HG03196 (cell line): ENCODE data around the gene BCORL1.
A peak's percentile ranks its signal among the peaks of the same experiment; 100 is the strongest.

Experiments
- ATAC-seq: cut with Tn5 transposase; IDR thresholded peaks from one replicate; pipeline ENCODE4 v1.9.1; 2021; ENCODE audit not compliant: unreplicated experiment

BCORL1 gene

DNA sequence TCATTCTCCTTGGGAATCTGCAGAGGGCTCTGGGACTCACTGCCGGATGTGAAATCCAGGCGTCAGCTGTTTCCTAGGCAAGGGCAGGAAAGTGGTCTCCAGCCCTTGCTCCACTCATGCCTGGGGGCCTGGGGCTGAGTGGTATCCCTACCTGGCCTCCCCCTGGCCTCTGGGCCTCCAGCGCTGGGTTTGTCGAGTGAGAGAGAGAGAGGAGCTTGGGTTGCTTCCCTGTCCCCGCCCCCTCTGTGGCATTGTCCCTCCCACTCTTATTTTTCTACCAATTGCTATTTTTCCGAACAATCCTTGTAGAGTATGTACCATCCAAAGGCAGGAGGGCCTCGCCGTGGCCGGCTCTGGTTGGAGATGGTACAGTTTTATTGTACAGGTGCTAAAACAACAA lies 74.8 kb downstream of the BCORL1 start:
- ATAC-seq = no peak

DNA sequence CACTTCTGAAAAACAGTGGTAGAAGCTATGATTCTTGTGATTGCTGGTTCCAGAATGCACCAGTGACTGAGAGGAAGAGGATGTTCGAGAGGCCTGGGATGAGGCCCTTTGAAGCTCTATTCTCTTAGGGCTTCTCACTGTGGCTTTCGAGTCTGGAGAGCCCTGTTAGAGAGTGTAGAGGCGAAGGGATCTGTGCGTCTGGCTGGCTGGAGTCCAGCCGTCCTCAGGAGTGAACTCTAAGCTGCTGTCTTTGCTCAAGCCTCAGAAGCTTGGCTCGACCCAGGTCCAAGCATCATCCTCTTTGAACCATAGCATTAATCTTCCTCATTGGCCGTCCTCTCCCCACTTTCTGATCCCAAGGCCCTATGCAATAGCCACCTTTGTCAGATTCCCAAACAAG lies 76.2 kb downstream of the BCORL1 start:
- ATAC-seq = no peak

- ATAC-seq = peak; percentile 92
These were observed 78.0 kb downstream of the BCORL1 start for GRCh38 chrX:130060122-130061069.

DNA sequence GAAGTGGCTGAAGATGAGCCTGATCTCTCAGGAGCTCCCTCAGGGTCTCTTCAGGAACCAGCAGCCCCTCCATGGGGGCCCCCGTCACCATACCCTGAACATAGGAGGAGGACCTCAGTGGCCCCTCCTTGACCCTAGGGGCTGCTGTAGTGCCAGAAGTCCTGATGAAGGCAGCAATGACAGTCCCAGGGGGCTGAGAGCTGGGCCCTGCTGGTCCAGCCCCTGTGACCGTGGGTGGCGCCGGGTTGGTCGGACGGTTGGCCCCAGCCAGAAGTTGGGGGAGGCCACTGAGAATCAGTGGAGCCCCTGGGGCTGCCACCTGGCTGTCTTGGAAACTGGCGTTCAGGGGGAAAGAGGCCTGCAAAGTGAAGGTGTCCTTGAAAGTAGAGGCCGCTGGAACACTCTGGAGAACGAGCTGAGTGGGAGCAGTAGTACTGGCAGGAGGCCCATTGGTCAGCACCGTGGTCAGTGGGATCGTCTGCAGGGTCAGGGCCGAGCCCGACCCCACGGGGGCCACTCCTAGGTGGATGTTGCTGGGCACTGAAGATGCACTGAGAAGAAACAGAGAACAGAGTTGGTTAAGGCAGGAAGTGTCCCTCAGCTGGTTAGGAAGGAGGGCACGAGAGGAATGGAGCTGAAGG lies 84.7 kb downstream of the BCORL1 start:
- ATAC-seq = no peak

- no peak for ATAC-seq
These were observed 89.3 kb downstream of the BCORL1 start for GRCh38 chrX:130071611-130072344.

GRCh38 chrX:130072345-130072740 lies 89.9 kb downstream of the BCORL1 start:
- no peak for ATAC-seq

GRCh38 chrX:130075777-130076176 lies 93.3 kb downstream of the BCORL1 start:
- no peak for ATAC-seq

DNA sequence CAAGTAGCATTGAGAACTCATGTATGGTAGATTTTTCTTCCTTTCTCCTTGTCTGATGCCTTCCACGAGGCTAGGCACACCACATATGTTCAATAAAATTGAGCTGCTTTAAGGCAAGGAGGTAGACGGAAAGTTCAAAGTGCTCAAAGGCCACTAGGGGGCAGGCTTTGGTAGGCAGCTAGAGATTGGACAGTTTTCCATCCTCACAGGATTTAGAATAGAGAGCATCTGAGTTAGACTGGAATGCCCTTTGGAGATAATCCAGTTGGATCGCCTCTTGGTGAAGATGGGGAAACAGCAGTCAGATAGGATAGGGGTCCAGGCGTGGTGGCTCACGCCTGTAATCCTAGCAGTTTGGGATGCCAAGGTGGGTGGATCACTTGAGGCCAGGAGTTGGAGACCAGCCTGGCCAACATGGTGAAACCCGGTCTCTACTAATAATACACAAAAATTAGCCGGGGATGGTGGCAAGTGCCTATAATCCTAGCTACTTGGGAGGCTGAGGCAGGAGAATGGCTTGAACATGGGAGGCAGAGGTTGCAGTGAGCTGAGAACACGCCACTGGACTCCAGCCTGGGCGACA lies 97.5 kb downstream of the BCORL1 start:
- no peak for ATAC-seq

DNA sequence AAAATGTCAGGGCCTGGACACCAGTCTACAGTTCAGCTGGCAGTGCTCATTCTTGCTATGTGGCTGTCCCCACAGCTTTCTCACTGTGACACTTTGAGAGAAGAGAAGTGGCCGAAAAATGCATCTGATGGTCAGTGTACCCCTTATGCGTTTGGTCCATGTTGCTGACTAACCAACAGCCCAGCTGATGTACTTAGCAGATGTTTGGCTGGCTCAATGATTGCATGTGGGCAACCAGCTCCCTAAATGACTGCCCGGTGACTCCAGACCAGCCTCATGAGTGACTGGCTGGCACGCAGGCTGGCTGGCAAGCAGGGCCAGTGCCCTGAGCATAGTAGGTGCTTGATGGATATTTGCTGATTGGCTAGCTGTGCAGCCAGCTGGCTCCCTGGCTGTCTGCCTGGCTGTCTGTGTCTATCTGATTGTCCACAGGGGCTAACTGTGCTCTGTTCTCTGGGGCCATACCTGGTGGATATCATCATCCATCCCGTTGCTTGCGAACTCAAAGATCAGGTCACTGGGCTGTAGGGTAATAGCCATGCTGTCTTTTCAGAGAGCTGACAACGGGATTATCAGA lies 98.4 kb downstream of the BCORL1 start:
- ATAC-seq = no peak

DNA sequence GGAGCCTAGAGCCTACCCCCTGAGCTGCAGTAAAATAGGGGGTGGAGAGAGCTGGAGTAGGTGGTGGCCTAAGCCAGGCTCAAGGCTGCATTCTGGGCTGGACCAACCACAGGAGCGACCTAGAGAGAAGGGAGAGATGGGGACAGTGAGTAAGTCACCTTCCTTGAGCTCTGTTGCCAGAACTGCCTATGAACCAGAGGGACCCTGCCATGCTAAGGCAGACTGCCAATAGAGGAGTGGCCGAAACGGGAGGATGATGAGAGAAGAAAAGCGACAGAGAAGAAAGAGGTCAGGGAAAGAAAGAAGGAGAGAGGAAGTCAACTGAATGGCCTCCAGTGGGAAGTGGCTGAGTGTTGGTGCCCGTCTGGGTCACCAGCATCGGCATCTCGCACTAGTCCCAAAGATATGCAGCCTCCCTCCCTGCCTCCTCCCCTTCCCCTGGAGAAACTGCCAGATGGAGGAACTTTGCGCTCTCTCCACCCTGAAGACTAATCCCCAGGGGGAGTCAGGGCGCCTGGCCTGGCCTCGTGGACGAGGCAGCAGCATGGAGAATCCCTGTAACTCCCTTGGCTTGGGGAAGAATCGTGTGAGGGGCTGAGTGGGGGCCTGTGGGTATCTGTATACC lies 99.1 kb downstream of the BCORL1 start:
- no peak for ATAC-seq

- peak; percentile 42 for ATAC-seq
These were observed 100.0 kb downstream of the BCORL1 start for GRCh38 chrX:130082244-130083106.

- no peak for ATAC-seq
These were observed 100.7 kb downstream of the BCORL1 start for GRCh38 chrX:130083107-130083490.

GRCh38 chrX:130083656-130084382 lies 101.4 kb downstream of the BCORL1 start:
- peak; percentile 27 for ATAC-seq

- peak; percentile 28 for ATAC-seq
These were observed 102.3 kb downstream of the BCORL1 start for GRCh38 chrX:130084631-130085237.

DNA sequence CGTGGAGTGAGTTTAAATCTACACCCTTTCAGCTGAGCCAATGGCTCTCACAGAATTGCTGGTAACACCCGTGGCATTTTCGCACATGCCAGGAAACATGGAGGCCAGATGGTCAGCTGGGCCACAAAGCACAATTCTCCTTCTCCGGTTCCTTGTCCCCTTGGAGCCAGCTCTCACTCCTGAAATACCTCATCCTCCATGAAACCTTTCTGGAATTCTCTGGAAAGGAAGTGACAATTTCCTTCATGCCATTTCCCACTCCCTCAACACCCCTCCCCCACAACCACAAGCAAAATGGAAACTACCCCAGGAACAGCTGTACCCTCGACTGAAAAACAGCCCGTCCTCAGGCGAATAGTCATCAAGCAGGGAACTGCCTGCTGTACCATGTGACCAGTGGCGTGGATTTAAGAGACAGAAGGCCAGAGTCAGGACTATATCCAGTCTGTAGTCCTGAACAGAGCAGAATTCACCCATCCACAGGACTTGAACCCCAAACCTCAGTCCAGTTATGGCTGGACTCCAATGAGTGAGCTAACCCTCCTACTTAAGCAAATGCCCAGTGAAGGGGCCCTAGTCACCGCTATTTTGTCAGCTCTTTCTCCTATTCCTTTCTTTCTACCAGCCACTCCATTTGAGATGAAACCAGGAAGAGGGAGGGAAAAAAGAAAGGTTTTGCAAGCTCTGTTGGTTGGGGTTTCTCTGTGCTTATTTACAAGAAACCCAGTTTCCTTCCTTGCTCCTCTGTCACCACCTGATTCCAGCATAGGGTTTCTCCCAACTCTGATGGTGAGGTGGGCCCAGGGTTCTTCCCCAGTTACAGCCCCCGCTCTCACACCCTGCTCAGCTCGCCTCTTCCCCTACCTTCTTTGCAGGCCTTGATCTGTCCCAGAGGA lies 103.4 kb downstream of the BCORL1 start:
- ATAC-seq = no peak

- ATAC-seq = peak; percentile 38
These were observed 104.2 kb downstream of the BCORL1 start for GRCh38 chrX:130086447-130087206.

DNA sequence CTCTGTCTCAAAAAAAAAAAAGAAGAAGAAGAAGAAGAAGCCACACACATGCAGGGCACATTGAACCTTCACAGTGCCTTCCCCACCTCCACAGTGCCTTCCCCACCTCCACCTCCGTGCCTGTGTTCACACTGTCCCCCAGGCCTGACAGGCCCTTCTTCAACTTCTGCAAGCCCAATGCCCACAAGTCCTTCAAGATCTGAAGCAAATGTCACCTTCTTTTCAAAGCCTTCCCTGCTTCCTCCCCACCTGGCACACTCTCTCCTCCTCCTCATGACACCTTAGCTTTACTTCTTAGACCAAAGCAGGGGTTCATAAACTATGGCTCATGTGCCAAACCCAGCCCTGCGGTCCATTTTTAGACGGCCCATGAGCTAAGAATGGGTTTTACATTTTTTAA lies 107.9 kb downstream of the BCORL1 start:
- ATAC-seq = no peak
